Adipose tissue (tissue), 3 donors: Measurements from ENCODE around the gene OFD1. TPM values are rescaled to one million over a fixed set of nuclear protein-coding genes. Genes with fewer than 3 reads are reported as not detected.

ENCODE experiments used
- H3K27ac ChIP-seq: one replicate; pipeline ENCODE4 v1.5.1; 2013; ENCODE audit warnings: low read depth, low read length
- WGBS, 3 donors: extraction: QIAGEN DNeasy Blood & Tissue Kit; methylation state at CpG; one replicate each; pipeline ENCODE4 v1.1.7; 2013; 5-methylcytosine and 5-hydroxymethylcytosine counted together
- polyA plus RNA-seq, 3 donors: library from polyadenylated mRNA; stranded (reverse); fragments of 200-250 nt; gene quantifications; one replicate each; pipeline ENCODE4 v1.2.3, GENCODE V29; 2013
- donor health status: healthy with polysubstance abuse.
- donor health status: Bipolar disorder and iron deficiency.
- donor health status: healthy.

OFD1 gene
- polyA plus RNA-seq, 3 donors = 8.6 to 24.1 (median 9.3) TPM

GRCh38 chrX:13775837-13776236 is 41.3 kb downstream of the OFD1 start:
- 83 to 99% (median 97%) methylated on average over 3 of the region's 3 CpGs for WGBS, 3 donors

GRCh38 chrX:13776387-13776786 is 41.8 kb downstream of the OFD1 start:
- WGBS, 3 donors = 52 to 83% (median 74%) methylated on average over 4 of the region's 4 CpGs
- no peak overlapping the region for H3K27ac ChIP-seq

More at GRCh38 chrX:13775837-13776236, 41.3 kb downstream of the OFD1 start:
- H3K27ac ChIP-seq = no peak overlapping the region

GRCh38 chrX:13778916-13779315 is 44.4 kb downstream of the OFD1 start:
- H3K27ac ChIP-seq = no peak overlapping the region
- 18 to 62% (median 36%) methylated on average over 2 of the region's 2 CpGs for WGBS, 3 donors

DNA sequence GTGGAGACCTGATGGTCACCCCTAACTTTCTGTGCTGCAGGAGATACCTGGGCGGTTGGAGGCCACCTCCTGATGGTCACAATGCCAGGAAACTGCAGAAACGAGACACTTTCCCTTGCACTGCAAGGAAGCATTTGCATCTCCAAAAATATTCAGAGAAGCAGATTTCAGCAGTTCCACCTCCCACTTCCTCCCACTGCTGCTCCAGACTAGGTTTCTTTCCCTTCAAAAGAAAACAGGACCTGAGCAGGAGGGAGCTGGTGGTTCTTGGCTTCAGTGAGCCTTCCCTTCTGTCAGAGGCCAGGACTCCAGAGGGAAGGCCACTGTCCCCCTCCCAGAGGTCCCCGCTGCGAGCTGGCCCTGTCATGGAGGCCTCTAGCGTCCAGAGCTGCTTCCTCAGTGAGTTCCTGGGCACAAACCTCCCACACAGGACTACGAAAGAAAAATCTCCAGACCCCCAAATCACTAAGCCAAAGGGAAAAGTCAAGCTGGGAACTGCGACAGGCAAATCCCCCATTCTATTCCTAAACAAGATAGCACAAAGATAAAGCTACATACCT is 46.4 kb downstream of the OFD1 start:
- 60 to 69% (median 62%) methylated on average over 4 to 7 of the region's 7 CpGs for WGBS, 3 donors
- H3K27ac ChIP-seq = no peak overlapping the region

- WGBS, 3 donors = 71 to 80% (median 76%) methylated on average over 8 of the region's 8 CpGs
- H3K27ac ChIP-seq = no peak overlapping the region
Measured at GRCh38 chrX:13786048-13786447, 51.5 kb downstream of the OFD1 start.

DNA sequence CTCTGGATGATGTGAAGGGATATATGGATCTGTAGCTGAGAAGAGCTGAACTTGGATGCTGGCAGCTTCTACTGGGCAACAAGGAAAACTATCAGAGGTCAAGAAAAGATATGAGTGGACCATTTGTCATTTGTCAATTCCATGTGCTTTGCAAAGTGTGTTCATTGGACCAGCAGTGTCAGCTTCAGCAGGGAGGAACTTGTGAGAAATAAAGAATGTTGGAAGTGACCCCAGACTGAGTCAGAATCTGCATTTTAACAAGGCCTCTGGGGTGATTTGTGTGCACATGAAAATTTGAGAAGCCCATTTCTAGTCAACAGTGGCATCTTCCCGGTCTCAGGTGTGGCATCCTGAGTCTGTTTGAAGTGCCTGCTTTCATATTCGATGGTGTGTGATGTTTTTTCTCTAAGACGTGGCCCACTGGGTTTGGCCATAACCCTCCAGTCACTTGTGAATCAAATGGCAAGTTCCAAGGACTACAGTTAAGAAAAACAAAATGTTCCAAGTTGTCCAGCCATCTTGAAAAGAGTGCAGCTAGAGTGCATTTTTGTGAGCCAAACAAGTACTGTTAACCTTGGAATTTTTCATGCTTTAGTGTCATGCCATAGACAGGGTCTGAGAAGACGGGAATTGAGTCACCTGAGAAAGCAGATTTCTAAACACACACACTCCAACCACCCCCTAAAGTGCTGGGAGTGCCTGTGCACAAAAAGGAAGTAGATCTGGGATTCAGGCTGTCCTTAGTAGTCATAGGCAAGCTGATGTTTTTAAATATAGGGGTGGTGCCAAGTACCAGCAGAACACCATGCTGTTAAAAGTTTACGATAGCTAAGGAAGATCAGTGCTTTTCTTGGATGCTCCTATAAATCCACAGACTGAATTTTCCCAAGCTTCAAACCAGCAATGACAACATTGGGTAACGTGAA is 55.9 kb downstream of the OFD1 start:
- WGBS, 3 donors = 71 to 88% (median 75%) methylated on average over 6 of the region's 6 CpGs

GRCh38 chrX:13791145-13791544 is 56.6 kb downstream of the OFD1 start:
- 87 to 93% (median 90%) methylated on average over 2 of the region's 2 CpGs for whole genome bisulfite sequencing, 3 donors
- no peak overlapping the region for H3K27ac ChIP-seq

More for the DNA sequence above, 55.9 kb downstream of the OFD1 start:
- no peak overlapping the region for H3K27ac ChIP-seq

DNA sequence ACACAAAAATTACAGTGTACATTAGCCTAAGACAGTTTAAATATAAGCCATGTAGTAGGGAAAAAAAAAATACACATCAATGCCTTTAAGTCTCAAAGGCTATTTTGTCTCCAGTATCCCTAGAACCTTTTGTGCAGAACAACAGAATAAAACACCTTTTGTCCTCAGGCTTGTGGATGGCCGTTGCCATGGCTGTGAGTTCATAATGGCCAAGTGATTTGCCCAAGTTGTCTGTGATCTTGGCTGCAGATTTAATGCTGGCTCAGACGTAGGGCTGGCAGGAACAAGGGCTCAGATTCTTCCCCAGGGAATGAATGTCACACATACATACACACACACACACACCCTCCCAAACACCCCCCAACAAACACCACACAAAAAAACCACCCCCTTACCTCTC is 57.0 kb downstream of the OFD1 start:
- H3K27ac ChIP-seq = no peak overlapping the region
- 42 to 57% (median 51%) methylated on average over 2 of the region's 2 CpGs for WGBS, 3 donors

DNA sequence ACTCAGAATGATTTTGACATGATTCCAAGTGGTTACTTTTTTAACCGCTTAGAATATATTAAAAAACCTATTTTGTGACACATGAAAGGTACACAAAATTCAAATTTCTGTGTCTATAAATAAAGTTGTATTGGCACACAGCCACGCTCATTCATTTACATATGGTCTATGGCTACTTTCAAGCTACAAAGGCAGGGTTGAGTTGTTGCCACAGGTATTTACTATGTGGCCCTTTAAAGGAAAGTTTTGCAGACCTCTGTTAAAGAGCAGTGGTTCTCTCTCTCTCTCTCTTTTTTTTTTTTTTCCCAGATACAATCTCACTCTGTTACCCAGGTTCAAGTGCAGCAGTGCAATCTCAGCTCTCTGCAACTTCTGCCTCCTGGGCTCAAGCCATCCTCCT is 59.3 kb downstream of the OFD1 start:
- H3K27ac ChIP-seq = no peak overlapping the region
- WGBS, 3 donors = 71 to 89% (median 81%) methylated on average over 2 of the region's 2 CpGs

DNA sequence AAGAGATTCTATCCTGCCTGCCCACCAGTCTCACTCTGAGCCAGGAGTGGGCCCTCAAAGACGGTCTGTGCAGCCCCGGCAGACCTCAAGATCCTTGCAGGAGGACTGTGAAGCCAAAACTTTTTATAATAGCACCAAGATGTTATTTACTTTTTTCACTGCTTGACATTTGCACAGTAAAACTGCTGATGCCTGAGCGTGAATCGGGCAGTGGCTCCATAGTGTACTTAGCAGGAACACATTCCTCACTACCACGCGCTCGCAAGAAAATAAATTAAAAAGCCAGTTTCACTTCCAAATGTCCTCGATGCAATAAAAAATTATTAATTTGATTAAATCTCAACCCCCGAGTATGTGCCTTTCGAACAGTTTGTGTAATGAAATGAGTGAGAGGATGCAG is 59.9 kb downstream of the OFD1 start:
- 86 to 87% (median 87%) methylated on average over 10 of the region's 10 CpGs for WGBS, 3 donors
- H3K27ac ChIP-seq = no peak overlapping the region

GRCh38 chrX:13797512-13797911 is 63.0 kb downstream of the OFD1 start:
- H3K27ac ChIP-seq = no peak overlapping the region
- 81 to 94% (median 88%) methylated on average over 2 to 4 of the region's 4 CpGs for WGBS, 3 donors

- 89 to 95% (median 91%) methylated on average over 4 of the region's 4 CpGs for WGBS, 3 donors
- H3K27ac ChIP-seq = no peak overlapping the region
Measured at GRCh38 chrX:13798184-13798583, 63.6 kb downstream of the OFD1 start.

DNA sequence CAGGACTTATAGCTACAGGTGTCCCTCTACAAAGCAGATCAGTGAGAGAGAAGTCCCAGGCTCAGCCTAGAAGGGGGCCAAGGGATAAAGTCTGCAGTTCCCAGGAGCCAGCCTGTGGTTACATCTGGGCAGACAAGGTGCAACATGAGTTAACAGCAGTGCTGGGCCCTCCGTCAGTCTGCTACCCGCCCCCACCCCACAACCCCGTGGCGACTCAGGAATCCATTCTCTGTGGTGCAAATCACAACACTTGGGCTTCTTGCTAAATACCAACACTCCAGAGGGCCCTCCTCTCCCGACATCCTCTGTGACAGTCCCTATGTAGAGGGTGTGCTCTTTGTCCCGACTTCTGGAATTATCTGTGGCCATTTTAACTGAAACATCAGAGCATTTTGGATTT is 68.6 kb downstream of the OFD1 start:
- no peak overlapping the region for H3K27ac ChIP-seq
- 48 to 74% (median 51%) methylated on average over 6 of the region's 6 CpGs for WGBS, 3 donors

GRCh38 chrX:13805241-13805640 is 70.7 kb downstream of the OFD1 start:
- 64 to 83% (median 83%) methylated on average over 2 of the region's 2 CpGs for WGBS, 3 donors
- H3K27ac ChIP-seq = no peak overlapping the region

DNA sequence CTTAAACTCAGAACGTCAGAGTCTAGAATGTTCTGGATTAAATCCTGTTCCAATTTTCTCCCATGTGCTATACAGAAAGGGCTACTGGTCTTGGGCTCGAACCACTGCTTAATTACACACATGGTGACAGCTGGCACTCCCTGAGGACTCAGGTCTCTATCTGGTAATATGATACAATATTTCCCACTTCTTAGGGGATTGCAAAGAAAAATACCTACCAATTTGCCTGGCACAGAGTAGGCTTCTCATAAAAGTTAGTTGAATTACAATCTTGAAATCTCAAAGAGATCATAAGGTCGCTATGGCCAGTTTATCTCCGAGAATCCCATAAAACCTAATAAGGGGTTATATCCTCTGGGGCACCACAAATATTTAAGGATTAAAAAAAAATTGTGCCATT is 73.7 kb downstream of the OFD1 start:
- 67 to 71% (median 70%) methylated on average over 4 of the region's 4 CpGs for WGBS, 3 donors
- no peak overlapping the region for H3K27ac ChIP-seq

- no peak overlapping the region for H3K27ac ChIP-seq
Measured at GRCh38 chrX:13808865-13809264, 74.3 kb downstream of the OFD1 start.

GRCh38 chrX:13815664-13816063 is 81.1 kb downstream of the OFD1 start:
- no peak overlapping the region for H3K27ac ChIP-seq
- WGBS, 3 donors = 85 to 95% (median 95%) methylated on average over 7 of the region's 7 CpGs

GRCh38 chrX:13816176-13816575 is 81.6 kb downstream of the OFD1 start:
- 86 to 94% (median 91%) methylated on average over 6 of the region's 6 CpGs for WGBS, 3 donors
- no peak overlapping the region for H3K27ac ChIP-seq

DNA sequence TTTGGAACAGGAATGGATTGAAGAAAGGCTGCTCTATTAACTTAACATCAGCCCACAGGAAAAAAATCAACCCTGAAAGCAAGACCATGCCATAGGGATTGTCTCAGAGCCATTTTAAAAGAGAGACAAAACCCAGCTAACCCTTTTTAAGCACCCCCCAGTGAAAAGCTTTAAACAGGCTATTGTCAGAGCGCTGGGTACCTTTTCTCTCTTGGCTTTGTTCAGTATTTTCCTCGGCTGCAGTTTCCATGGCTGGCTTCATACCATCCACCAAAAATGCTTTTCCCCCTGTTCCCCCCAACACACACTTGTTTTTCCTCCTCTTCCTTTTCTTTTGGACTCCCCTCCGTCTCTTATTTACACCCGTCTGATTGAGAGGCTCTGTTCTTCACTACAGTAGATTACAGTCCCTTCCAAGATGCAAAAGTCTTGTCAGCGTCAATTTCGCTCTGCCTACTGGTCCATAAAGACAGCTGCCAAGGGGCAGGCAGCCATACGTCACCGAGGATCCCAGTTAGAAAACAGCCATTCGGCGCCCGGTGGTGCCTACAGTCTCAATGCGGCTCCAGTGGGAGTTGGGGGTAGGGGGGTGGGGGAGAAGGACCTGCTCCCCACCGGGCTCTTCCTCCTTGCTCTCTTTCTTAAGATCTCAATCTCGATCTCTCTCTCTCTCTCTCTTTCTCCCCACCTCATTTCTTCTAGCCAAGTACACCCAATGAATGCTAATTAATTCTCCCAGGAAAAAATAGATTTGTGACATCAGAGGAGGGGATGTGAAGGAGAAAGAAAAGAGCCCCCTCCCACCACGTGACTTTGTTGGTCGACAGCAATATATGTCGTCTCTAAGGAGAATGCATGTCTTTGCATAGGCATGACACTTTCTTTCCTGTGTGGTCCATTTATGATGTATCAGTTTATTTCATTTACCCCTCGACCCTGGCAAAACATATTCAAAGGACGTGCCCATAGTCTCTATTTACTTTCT is 82.4 kb downstream of the OFD1 start, which contains the start of gene GPM6B:
Gene GPM6B (minus strand): TSS at position 451 of the 985 bp plus-strand sequence. CDS start 189 bp downstream, at position 262.
- WGBS, 3 donors = 37 to 64% (median 43%) methylated on average over 18 to 19 of the region's 19 CpGs
- H3K27ac ChIP-seq = no peak within 1 kb of the TSS
